BJ (cell line): ENCODE results near the gene ADORA3. TPM values are rescaled to one million over a fixed set of nuclear protein-coding genes. Genes with fewer than 3 reads are reported as not detected.

Experiments
- CTCF ChIA-PET: fragments of 350-600 bp; formaldehyde crosslinking; extraction: SDS; loops from one replicate; lab custom pipeline; 2021; ENCODE audit warnings: antibody characterized with exemption, inconsistent platforms; lab: Yijun Ruan, JAX
- POLR2A ChIA-PET: fragments of 300-600 bp; sonication (Branson Sonifier 250); formaldehyde crosslinking; extraction: SDS; loops from one replicate; lab custom pipeline; 2021; ENCODE audit warnings: antibody characterized with exemption; lab: Charles Lee
- DNase-seq: peaks from one replicate; pipeline ENCODE4 v3.0.0-alpha.2; 2011; ENCODE audit warnings: low read depth
- H3K27me3 ChIP-seq: 2 replicates; pipeline ENCODE4 v1.6.0; 2011; ENCODE audit warnings: low read length; ENCODE audit not compliant: control insufficient read depth, insufficient read depth
- H3K36me3 ChIP-seq: 2 replicates; pipeline ENCODE4 v1.5.1; 2011; ENCODE audit warnings: low read length; ENCODE audit not compliant: control insufficient read depth, insufficient read depth
- H3K4me3 ChIP-seq: 2 replicates; pipeline ENCODE4 v1.5.1; 2011; ENCODE audit warnings: low read depth, mild to moderate bottlenecking, control low read depth, low read length
- polyA plus RNA-seq: library from polyadenylated mRNA; depleted of rRNA; stranded (reverse); fragments of >200 nt; gene quantifications from 2 replicates; pipeline ENCODE4 v1.2.3, GENCODE V29; 2011
- TF ChIP-seq, protein P1 (sequence below): IDR thresholded peaks from 2 replicates; pipeline ENCODE4 v1.5.1; 2011; ENCODE audit warnings: low read depth, mild to moderate bottlenecking, control low read depth, inconsistent platforms, low read length, moderate library complexity; ENCODE audit not compliant: insufficient read depth

The ADORA3 gene
- polyA plus RNA-seq, 1 experiment: not detected

- no peak for DNase-seq
- Histone ChIP-seq H3K27me3 (no peaks in the 10 kb centered on the region), H3K36me3 (peaks cover 6% of the 10 kb centered on the region), H3K4me3 (no peak overlapping the region)
- CTCF ChIA-PET: no interaction called here
- POLR2A ChIA-PET: no interaction called here
- TF ChIP-seq, protein P1, sequence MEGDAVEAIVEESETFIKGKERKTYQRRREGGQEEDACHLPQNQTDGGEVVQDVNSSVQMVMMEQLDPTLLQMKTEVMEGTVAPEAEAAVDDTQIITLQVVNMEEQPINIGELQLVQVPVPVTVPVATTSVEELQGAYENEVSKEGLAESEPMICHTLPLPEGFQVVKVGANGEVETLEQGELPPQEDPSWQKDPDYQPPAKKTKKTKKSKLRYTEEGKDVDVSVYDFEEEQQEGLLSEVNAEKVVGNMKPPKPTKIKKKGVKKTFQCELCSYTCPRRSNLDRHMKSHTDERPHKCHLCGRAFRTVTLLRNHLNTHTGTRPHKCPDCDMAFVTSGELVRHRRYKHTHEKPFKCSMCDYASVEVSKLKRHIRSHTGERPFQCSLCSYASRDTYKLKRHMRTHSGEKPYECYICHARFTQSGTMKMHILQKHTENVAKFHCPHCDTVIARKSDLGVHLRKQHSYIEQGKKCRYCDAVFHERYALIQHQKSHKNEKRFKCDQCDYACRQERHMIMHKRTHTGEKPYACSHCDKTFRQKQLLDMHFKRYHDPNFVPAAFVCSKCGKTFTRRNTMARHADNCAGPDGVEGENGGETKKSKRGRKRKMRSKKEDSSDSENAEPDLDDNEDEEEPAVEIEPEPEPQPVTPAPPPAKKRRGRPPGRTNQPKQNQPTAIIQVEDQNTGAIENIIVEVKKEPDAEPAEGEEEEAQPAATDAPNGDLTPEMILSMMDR: no peak
These were observed 47.8 kb downstream of the ADORA3 start for GRCh38 chr1:111455642-111456031.

DNA sequence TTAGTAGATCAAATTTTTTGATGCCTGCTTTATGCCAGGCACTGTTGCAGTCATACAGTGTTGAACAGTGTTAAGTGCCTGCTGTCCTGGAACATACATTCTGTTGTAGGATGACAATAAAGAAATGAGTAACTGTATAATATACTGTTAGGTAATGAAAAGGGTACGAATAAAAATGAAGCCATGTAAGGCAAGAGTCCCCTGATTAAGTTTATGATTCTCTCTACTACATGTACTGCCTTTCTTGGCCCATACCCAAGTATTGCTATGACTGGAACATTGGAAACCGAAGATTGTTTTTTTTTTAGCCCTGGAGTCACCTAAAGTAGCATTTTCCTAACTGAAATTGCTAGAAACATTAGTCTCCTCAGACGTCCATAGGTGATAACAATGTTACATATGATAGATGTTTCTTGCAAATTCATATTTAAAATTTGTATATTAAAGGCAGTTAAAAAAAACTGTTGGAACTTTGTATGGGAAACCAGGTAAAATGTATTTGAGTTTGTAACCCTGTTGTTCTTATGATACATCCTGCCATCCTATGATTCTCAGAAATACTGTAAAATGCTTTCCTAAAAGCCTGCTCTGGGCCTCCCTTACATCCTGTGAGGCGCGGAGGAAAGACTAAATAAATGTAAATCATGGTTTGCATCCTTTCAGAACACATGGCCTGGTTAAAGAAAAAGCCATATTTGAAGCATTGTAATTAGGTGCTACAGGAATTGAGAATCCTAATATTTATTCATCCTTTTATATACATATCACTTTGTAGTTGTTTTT is 48.4 kb downstream of the ADORA3 start:
- H3K27me3 ChIP-seq: no peaks in the 10 kb centered on the region
- TF ChIP-seq, protein P1: no peak
- POLR2A ChIA-PET: no interaction called here
- no peak overlapping the region for H3K4me3 ChIP-seq
- no peak for DNase-seq
- CTCF ChIA-PET: no interaction called here
- H3K36me3 ChIP-seq: peaks cover 6% of the 10 kb centered on the region

DNA sequence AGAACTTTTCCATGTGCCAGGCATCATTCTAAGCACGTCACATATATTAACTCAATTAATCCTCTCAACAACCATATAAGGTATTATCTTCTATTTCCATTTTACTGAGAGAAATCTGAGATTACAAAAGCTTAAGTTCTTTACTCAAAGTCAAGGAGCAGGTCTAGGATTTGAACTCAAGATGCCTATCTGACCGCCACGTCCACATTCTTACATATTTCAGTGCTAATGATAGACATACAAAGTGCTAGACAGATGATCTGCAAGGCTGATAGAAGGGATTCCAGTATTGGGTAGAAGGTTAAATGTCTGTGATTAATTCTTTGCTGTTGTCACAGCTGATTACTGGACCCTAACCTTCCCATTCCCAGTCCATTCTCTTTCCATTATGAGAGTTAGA is 49.7 kb downstream of the ADORA3 start:
- no peak for DNase-seq

GRCh38 chr1:111452581-111452980 is 50.9 kb downstream of the ADORA3 start:
- H3K4me3 ChIP-seq: no peak overlapping the region
- ChIA-PET CTCF (interaction anchor here (3.1 kb wide), 1 partner anchor 15 kb away, joined by 11 read pairs; no protein-coding TSS in a partner anchor), POLR2A (no interaction called here)
- H3K36me3 ChIP-seq: peaks cover 2% of the 10 kb centered on the region
- H3K27me3 ChIP-seq: no peaks in the 10 kb centered on the region
- DNase-seq: no peak
- TF ChIP-seq, protein P1: no peak

More for the DNA sequence above, 49.7 kb downstream of the ADORA3 start:
- ChIA-PET CTCF (interaction anchor here (0.7 to 1.0 kb wide), 2 partner anchors 27 to 55 kb away, joined by 3 read pairs; no protein-coding TSS in a partner anchor), POLR2A (interaction anchor here (0.5 kb wide), 1 partner anchor 66 kb away, joined by 3 read pairs; no protein-coding TSS in a partner anchor)
- no peak overlapping the region for H3K4me3 ChIP-seq
- H3K36me3 ChIP-seq: peaks cover 6% of the 10 kb centered on the region
- TF ChIP-seq, protein P1: no peak
- H3K27me3 ChIP-seq: no peaks in the 10 kb centered on the region

DNA sequence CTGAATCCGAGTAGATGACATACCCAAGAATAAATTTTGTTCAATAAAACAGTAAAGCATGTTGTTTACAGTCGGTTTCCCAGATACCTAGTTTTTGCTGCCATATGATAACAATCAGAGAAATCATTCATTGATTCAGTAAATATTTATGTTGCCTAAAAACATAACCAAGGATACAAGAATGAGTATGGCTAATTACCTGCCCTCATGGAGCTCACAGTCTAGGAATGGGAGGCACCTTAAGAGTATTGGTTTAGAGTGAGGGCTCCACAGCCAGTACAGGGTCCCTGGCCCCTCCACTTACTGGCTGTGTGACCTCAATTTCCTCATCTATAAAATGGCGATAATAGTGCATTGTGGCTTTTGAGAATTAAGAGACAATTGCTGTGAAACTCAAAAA is 53.2 kb downstream of the ADORA3 start:
- TF ChIP-seq, protein P1: no peak
- Histone ChIP-seq H3K4me3 (peak overlapping the region; percentile 75), H3K36me3 (no peaks in the 10 kb centered on the region; the same call in 1 of the 2 replicates), H3K27me3 (no peaks in the 10 kb centered on the region)
- ChIA-PET POLR2A (no interaction called here), CTCF (interaction anchor here (0.9 to 3.1 kb wide), 4 partner anchors 11 to 129 kb away, joined by 3 to 11 read pairs (median 3); no protein-coding TSS in a partner anchor)
- no peak for DNase-seq
